Measurements from ENCODE around the gene COPE.
"Not testable (repeated sequence)": the region's sequence is repeated elsewhere in the genome, so short reads cannot be mapped to it uniquely, and the experiment has no call there.

DNA sequence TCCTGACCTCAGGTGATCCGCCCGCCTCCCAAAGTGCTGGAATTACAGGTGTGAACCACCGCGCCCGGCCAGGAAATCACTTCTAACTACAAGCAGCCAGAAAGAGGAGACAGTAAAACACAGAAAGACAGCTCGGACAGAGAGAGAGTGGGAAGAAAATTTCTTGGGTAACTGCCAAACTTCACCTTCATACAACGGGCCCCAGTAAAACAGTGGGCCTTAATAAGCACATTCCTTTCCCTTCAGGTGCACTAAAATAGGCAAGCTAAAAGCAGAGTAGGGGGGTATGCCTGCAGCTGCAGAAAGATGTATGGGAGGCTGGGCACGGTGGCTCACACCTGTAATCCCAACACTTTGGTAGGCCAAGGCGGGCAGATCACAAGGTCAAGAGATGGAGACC is 1.6 kb downstream of the COPE start:
- TF ChIP-seq, protein P1, sequence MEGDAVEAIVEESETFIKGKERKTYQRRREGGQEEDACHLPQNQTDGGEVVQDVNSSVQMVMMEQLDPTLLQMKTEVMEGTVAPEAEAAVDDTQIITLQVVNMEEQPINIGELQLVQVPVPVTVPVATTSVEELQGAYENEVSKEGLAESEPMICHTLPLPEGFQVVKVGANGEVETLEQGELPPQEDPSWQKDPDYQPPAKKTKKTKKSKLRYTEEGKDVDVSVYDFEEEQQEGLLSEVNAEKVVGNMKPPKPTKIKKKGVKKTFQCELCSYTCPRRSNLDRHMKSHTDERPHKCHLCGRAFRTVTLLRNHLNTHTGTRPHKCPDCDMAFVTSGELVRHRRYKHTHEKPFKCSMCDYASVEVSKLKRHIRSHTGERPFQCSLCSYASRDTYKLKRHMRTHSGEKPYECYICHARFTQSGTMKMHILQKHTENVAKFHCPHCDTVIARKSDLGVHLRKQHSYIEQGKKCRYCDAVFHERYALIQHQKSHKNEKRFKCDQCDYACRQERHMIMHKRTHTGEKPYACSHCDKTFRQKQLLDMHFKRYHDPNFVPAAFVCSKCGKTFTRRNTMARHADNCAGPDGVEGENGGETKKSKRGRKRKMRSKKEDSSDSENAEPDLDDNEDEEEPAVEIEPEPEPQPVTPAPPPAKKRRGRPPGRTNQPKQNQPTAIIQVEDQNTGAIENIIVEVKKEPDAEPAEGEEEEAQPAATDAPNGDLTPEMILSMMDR (conservative IDR thresholded peaks at IDR 0.05; ENCODE audit: low read depth, low read length), result not testable (repeated sequence)
- not testable (repeated sequence) for TF ChIP-seq EZH2 (IDR thresholded peaks at IDR 0.05; ENCODE audit: low read length, unreplicated experiment)

Measured in PC-3 (cell line).